HepG2 (cell line): ENCODE results near the gene TMEM8B. TPM values are rescaled to one million over a fixed set of nuclear protein-coding genes. Genes with fewer than 3 reads are reported as not detected.
A peak's percentile ranks its signal among the peaks of the same experiment; 100 is the strongest.

Experiments used
- ARID2 ChIP-seq: sonication (generic); formaldehyde crosslinking; IDR thresholded peaks from 2 replicates; pipeline ENCODE4 v1.8.1; 2022; ENCODE audit warnings: mild to moderate bottlenecking, missing genetic modification reagents, borderline replicate concordance
- GPN1 ChIP-seq: sonication (generic); formaldehyde crosslinking; IDR thresholded peaks from 2 replicates; pipeline ENCODE4 v1.5.1; 2020; ENCODE audit warnings: missing genetic modification reagents, borderline replicate concordance
- KLF11 ChIP-seq: IDR thresholded peaks from 2 replicates; pipeline ENCODE4 v1.6.1; 2016; ENCODE audit warnings: missing compliant biosample characterization
- MIER2 ChIP-seq: IDR thresholded peaks from 2 replicates; pipeline ENCODE4 v1.6.1; 2016; ENCODE audit warnings: missing biosample characterization, missing genetic modification reagents
- PLRG1 ChIP-seq: fragments of 450-650 bp; conservative IDR thresholded peaks from 2 replicates; pipeline ENCODE4 v1.6.1; 2016
- SMYD3 ChIP-seq: sonication (generic); formaldehyde crosslinking; IDR thresholded peaks from 2 replicates; pipeline ENCODE4 v1.8.1; 2023; ENCODE audit warnings: mild to moderate bottlenecking, missing genetic modification reagents
- SRSF4 ChIP-seq: fragments of 200-400 bp; formaldehyde crosslinking; IDR thresholded peaks from one replicate; pipeline ENCODE4 v1.6.1; 2018; ENCODE audit warnings: mild to moderate bottlenecking, low read depth, low read length, moderate library complexity; ENCODE audit not compliant: poor library complexity, severe bottlenecking
- SYNCRIP ChIP-seq: fragments of 200-400 bp; formaldehyde crosslinking; IDR thresholded peaks from 2 replicates; pipeline ENCODE4 v1.6.1; 2018; ENCODE audit warnings: mild to moderate bottlenecking, low read depth, low read length; ENCODE audit not compliant: insufficient read depth
- TBP ChIP-seq: sonication (generic); formaldehyde crosslinking; IDR thresholded peaks from 2 replicates; pipeline ENCODE4 v1.5.0; 2020; ENCODE audit warnings: missing genetic modification reagents
- ZNF3 ChIP-seq: IDR thresholded peaks from 2 replicates; pipeline ENCODE4 v1.7.0; 2017; ENCODE audit warnings: inconsistent platforms
- ZNF337 ChIP-seq: sonication (generic); formaldehyde crosslinking; IDR thresholded peaks from 2 replicates; pipeline ENCODE4 v1.5.1; 2020; ENCODE audit warnings: missing genetic modification reagents, low read depth, mild to moderate bottlenecking, borderline replicate concordance
- ZNF605 ChIP-seq: sonication (generic); formaldehyde crosslinking; IDR thresholded peaks from 2 replicates; pipeline ENCODE4 v1.8.0; 2022; ENCODE audit warnings: mild to moderate bottlenecking, missing genetic modification reagents
- polyA plus RNA-seq, 8 experiments: library from polyadenylated mRNA; depleted of rRNA in 3 of 8; stranded (reverse) in 7 of 8; unstranded in 1 of 8; fragments of >200 nt; fragmentation: Illumina TruSeq in 4 of 8; extraction: Trizol in 4 of 8; gene quantifications; 2 replicates each; pipeline versions ENCODE4 v1.2.1 to v1.2.3, GENCODE V29; 2011 to 2016; ENCODE audit warnings: low read depth in 4 of 8, missing spikeins in 1 of 8, mixed read lengths in 1 of 8; ENCODE audit not compliant: insufficient read depth in 1 of 8
- total RNA-seq, 5 experiments: library from RNA; depleted of rRNA; stranded (reverse); fragments of >200 nt; fragmentation: Illumina TruSeq; extraction: Trizol; gene quantifications; 2 replicates each; pipeline ENCODE4 v1.2.3, GENCODE V29; 2016; ENCODE audit warnings: low read depth in 1 of 5
- TF ChIP-seq, protein P1 (sequence below): sonication (generic); formaldehyde crosslinking; IDR thresholded peaks from 2 replicates; pipeline ENCODE4 v1.8.0; 2022; ENCODE audit warnings: mild to moderate bottlenecking, missing genetic modification reagents; ENCODE audit not compliant: insufficient replicate concordance
- TF ChIP-seq, protein P2 (sequence below): IDR thresholded peaks from 2 replicates; pipeline ENCODE4 v1.6.1; 2016
- TF ChIP-seq, protein P3 (sequence below): sonication (generic); formaldehyde crosslinking; IDR thresholded peaks from 2 replicates; pipeline ENCODE4 v1.8.0; 2022; ENCODE audit warnings: mild to moderate bottlenecking, missing genetic modification reagents, borderline replicate concordance
- TF ChIP-seq, protein P4 (sequence below): sonication (generic); formaldehyde crosslinking; IDR thresholded peaks from 2 replicates; pipeline ENCODE4 v1.4.0; 2020; ENCODE audit warnings: missing genetic modification reagents
- TF ChIP-seq, protein P5 (sequence below): sonication (generic); formaldehyde crosslinking; IDR thresholded peaks from 2 replicates; pipeline ENCODE4 v1.5.0; 2020; ENCODE audit warnings: missing genetic modification reagents
- TF ChIP-seq, protein P6 (sequence below): IDR thresholded peaks from 2 replicates; pipeline ENCODE4 v1.6.1; 2012; ENCODE audit warnings: low read length, improper control_type of control experiment

The TMEM8B gene
- total and polyA plus RNA-seq, 2 of the 13 experiments (the other 11 are each of a cell fraction or from before 2014, with no cell fraction given) = 2.1 to 2.7 TPM

DNA sequence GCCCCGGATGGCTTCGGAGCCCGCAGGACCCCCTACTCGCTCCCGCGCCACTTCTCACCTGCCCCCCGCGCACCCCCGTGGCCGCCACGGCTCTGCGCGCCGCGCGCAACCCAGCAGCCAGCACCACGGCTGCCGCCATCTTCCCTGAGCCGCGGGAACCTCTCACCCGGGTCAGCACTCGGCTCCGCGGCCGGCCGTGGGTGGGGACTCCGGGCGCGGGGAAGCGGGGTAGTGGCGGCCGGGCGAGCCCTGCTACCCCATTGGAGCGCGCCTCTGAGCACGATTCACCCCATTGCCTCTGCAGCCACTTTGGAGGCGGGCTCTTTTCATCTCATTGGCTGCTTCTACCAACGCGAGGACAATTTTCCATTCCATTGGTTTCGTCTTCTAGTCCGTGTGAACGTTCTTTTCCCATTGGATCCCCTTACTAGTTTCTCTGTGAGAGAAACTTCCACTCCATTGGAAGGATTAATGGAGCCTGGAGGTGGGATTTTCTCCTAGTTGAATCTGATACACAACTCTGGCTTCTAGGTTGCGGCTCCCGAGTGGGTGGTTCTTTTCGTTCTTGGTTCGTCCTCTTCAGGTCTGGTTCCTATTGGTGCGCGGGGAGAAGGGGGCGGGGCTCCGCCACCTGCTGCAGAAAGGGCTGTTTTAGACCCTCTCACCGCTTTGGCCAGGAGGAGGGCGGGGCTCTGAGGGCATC, 14.0 kb upstream of the TMEM8B start, which contains the start of gene HINT2 (continued):
- TF ChIP-seq, protein P1, sequence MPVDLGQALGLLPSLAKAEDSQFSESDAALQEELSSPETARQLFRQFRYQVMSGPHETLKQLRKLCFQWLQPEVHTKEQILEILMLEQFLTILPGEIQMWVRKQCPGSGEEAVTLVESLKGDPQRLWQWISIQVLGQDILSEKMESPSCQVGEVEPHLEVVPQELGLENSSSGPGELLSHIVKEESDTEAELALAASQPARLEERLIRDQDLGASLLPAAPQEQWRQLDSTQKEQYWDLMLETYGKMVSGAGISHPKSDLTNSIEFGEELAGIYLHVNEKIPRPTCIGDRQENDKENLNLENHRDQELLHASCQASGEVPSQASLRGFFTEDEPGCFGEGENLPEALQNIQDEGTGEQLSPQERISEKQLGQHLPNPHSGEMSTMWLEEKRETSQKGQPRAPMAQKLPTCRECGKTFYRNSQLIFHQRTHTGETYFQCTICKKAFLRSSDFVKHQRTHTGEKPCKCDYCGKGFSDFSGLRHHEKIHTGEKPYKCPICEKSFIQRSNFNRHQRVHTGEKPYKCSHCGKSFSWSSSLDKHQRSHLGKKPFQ (CRISPR knock-in tag) = peak; percentile 91
- TF ChIP-seq, protein P2, sequence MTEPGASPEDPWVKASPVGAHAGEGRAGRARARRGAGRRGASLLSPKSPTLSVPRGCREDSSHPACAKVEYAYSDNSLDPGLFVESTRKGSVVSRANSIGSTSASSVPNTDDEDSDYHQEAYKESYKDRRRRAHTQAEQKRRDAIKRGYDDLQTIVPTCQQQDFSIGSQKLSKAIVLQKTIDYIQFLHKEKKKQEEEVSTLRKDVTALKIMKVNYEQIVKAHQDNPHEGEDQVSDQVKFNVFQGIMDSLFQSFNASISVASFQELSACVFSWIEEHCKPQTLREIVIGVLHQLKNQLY = no peak
- TF ChIP-seq, protein P3, sequence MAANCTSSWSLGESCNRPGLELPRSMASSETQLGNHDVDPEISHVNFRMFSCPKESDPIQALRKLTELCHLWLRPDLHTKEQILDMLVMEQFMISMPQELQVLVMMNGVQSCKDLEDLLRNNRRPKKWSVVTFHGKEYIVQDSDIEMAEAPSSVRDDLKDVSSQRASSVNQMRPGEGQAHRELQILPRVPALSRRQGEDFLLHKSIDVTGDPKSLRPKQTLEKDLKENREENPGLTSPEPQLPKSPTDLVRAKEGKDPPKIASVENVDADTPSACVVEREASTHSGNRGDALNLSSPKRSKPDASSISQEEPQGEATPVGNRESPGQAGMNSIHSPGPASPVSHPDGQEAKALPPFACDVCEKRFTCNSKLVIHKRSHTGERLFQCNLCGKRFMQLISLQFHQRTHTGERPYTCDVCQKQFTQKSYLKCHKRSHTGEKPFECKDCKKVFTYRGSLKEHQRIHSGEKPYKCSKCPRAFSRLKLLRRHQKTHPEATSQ (CRISPR knock-in tag) = 0 out of 2 replicates have a peak, but pooled peaks have one; percentile 33
- peak; percentile 15 for TF ChIP-seq ZNF605 (CRISPR knock-in tag)
- TF ChIP-seq, protein P4, sequence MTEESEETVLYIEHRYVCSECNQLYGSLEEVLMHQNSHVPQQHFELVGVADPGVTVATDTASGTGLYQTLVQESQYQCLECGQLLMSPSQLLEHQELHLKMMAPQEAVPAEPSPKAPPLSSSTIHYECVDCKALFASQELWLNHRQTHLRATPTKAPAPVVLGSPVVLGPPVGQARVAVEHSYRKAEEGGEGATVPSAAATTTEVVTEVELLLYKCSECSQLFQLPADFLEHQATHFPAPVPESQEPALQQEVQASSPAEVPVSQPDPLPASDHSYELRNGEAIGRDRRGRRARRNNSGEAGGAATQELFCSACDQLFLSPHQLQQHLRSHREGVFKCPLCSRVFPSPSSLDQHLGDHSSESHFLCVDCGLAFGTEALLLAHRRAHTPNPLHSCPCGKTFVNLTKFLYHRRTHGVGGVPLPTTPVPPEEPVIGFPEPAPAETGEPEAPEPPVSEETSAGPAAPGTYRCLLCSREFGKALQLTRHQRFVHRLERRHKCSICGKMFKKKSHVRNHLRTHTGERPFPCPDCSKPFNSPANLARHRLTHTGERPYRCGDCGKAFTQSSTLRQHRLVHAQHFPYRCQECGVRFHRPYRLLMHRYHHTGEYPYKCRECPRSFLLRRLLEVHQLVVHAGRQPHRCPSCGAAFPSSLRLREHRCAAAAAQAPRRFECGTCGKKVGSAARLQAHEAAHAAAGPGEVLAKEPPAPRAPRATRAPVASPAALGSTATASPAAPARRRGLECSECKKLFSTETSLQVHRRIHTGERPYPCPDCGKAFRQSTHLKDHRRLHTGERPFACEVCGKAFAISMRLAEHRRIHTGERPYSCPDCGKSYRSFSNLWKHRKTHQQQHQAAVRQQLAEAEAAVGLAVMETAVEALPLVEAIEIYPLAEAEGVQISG = peak; percentile 72; the same call in 1 of the 2 replicates
- no peak for TF ChIP-seq ZNF337 (CRISPR knock-in tag)
- TF ChIP-seq, protein P5, sequence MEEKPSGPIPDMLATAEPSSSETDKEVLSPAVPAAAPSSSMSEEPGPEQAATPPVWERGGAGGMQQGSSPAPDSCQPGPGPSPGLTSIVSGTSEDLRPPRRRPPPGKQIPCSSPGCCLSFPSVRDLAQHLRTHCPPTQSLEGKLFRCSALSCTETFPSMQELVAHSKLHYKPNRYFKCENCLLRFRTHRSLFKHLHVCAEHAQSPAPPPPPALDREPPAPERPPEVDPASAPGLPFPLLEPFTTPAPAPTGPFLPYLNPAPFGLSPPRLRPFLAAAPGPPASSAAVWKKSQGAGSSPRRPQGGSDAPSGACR (CRISPR knock-in tag) = no peak; the same call in 1 of the 2 replicates
- no peak for TF ChIP-seq GPN1 (CRISPR knock-in tag)
- TF ChIP-seq ARID2 (CRISPR knock-in tag) = no peak
- peak; percentile 5; the same call in 1 of the 2 replicates for TF ChIP-seq ZNF3 (CRISPR knock-in tag)
- TF ChIP-seq, protein P6, sequence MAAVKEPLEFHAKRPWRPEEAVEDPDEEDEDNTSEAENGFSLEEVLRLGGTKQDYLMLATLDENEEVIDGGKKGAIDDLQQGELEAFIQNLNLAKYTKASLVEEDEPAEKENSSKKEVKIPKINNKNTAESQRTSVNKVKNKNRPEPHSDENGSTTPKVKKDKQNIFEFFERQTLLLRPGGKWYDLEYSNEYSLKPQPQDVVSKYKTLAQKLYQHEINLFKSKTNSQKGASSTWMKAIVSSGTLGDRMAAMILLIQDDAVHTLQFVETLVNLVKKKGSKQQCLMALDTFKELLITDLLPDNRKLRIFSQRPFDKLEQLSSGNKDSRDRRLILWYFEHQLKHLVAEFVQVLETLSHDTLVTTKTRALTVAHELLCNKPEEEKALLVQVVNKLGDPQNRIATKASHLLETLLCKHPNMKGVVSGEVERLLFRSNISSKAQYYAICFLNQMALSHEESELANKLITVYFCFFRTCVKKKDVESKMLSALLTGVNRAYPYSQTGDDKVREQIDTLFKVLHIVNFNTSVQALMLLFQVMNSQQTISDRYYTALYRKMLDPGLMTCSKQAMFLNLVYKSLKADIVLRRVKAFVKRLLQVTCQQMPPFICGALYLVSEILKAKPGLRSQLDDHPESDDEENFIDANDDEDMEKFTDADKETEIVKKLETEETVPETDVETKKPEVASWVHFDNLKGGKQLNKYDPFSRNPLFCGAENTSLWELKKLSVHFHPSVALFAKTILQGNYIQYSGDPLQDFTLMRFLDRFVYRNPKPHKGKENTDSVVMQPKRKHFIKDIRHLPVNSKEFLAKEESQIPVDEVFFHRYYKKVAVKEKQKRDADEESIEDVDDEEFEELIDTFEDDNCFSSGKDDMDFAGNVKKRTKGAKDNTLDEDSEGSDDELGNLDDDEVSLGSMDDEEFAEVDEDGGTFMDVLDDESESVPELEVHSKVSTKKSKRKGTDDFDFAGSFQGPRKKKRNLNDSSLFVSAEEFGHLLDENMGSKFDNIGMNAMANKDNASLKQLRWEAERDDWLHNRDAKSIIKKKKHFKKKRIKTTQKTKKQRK = peak; percentile 38; the same call in 1 of the 2 replicates
- no peak for TF ChIP-seq KLF11 (CRISPR knock-in tag)
- no peak for TF ChIP-seq MIER2
- no peak for TF ChIP-seq SMYD3
- no peak for TF ChIP-seq SYNCRIP
- TF ChIP-seq SRSF4 = peak; percentile 82
- no peak for TF ChIP-seq TBP (CRISPR knock-in tag)
- no peak for TF ChIP-seq PLRG1
